GM12801 (cell line): Measurements from ENCODE around the gene RFPL4A.

Experiments
- CTCF ChIP-seq: IDR thresholded peaks from one replicate; pipeline ENCODE4 v1.5.1; 2011; ENCODE audit warnings: control low read depth; ENCODE audit not compliant: insufficient read length; ENCODE audit errors: extremely low read depth

The RFPL4A gene

GRCh38 chr19:55778331-55778730 lies 19.4 kb downstream of the RFPL4A start:
- no peak for TF ChIP-seq CTCF

GRCh38 chr19:55781112-55781511 lies 22.2 kb downstream of the RFPL4A start:
- TF ChIP-seq CTCF, result no peak

- TF ChIP-seq CTCF, result no peak
Measured at GRCh38 chr19:55795021-55795420, 36.1 kb downstream of the RFPL4A start.

GRCh38 chr19:55801416-55801815 lies 42.5 kb downstream of the RFPL4A start:
- TF ChIP-seq CTCF, result no peak

GRCh38 chr19:55802281-55802680 lies 43.4 kb downstream of the RFPL4A start:
- TF ChIP-seq CTCF, result no peak

GRCh38 chr19:55809381-55810058 lies 50.6 kb downstream of the RFPL4A start:
- no peak for TF ChIP-seq CTCF

- no peak for TF ChIP-seq CTCF
Measured at GRCh38 chr19:55811340-55811739, 52.4 kb downstream of the RFPL4A start.
